Naive B cell (primary cell): ENCODE data around the gene MAN1A1. TPM values are rescaled to one million over a fixed set of nuclear protein-coding genes. Genes with fewer than 3 reads are reported as not detected.

Source experiments
- ATAC-seq, 2 donors: fragments of 150-1000 bp; cut with Tn5 transposase; 2 replicates each; pipeline ENCODE4 v1.10.0; 2021; ENCODE audit warnings: low read depth in 2 of 2, mild to moderate bottlenecking in 2 of 2, moderate library complexity in 2 of 2
- DNase-seq: peaks from one replicate; pipeline ENCODE4 v3.0.0; 2022
- H3K27ac Mint-ChIP-seq, 6 donors: one replicate each; pipeline ENCODE4 v1.8.0; 2020 to 2022; ENCODE audit warnings: mild to moderate bottlenecking in 6 of 6, mixed read lengths in 6 of 6, moderate library complexity in 5 of 6, inconsistent platforms in 2 of 6
- H3K27me3 Mint-ChIP-seq, 3 donors: one replicate each; pipeline ENCODE4 v1.8.0; 2021 to 2022; ENCODE audit warnings: mixed read lengths in 3 of 3, mild to moderate bottlenecking in 1 of 3
- H3K36me3 Mint-ChIP-seq, 2 donors: one replicate each; pipeline ENCODE4 v1.8.0; 2020 to 2022; ENCODE audit warnings: mixed read lengths in 2 of 2, inconsistent platforms in 1 of 2, mild to moderate bottlenecking in 1 of 2
- H3K4me1 Mint-ChIP-seq, 3 donors: one replicate each; pipeline ENCODE4 v1.8.0; 2020 to 2022; ENCODE audit warnings: mixed read lengths in 3 of 3, inconsistent platforms in 1 of 3, mild to moderate bottlenecking in 1 of 3, moderate library complexity in 1 of 3
- H3K4me3 Mint-ChIP-seq, 8 donors: one replicate each; pipeline ENCODE4 v1.8.0; 2020 to 2022; ENCODE audit warnings: mild to moderate bottlenecking in 8 of 8, mixed read lengths in 8 of 8, moderate library complexity in 8 of 8, inconsistent platforms in 2 of 8
- H3K9me3 Mint-ChIP-seq, 7 donors: one replicate each; pipeline ENCODE4 v1.8.0; 2020 to 2022; ENCODE audit warnings: mixed read lengths in 7 of 7, mild to moderate bottlenecking in 5 of 7, inconsistent platforms in 2 of 7, moderate library complexity in 1 of 7
- polyA plus RNA-seq, 6 donors: library from polyadenylated mRNA; unstranded; fragments of 300-500 nt; fragmentation: Illumina TruSeq; gene quantifications; one replicate each; pipeline ENCODE4 v1.2.3, GENCODE V29; 2021; ENCODE audit warnings: low read depth in 6 of 6

The MAN1A1 gene
- polyA plus RNA-seq, 6 donors from 2014 or later, result 14.2 to 23.1 (median 19.0) TPM

DNA sequence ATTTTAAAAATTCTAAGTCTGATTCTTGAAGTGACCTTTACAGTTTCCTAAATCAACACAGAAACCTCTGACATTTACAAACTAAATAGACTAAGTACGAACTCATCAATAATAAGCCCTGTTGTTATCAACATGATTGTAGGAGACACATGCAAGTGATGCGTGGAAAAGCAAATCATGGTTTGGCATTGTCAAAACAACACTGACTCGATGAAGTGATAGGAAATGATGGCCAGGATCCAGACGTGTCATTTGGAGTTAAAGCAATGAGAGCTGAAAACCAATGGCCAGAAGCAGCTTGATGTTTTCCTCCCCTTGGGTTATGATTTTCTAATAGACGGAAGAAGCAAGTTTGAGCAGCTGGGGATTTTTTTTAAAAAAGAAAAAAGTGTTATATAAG, 153.7 kb downstream of the MAN1A1 start:
- no peak for DNase-seq
- no peaks in the 10 kb centered on the region for H3K9me3 Mint-ChIP-seq
- H3K4me1 Mint-ChIP-seq, result no peaks in the 10 kb centered on the region
- no peak overlapping the region for H3K4me3 Mint-ChIP-seq
- H3K27ac Mint-ChIP-seq, result no peak overlapping the region
- H3K27me3 Mint-ChIP-seq, result no peaks in the 10 kb centered on the region
- ATAC-seq, result no peak
- peaks cover 30 to 34% of the 10 kb centered on the region in 2 donors for H3K36me3 Mint-ChIP-seq

DNA sequence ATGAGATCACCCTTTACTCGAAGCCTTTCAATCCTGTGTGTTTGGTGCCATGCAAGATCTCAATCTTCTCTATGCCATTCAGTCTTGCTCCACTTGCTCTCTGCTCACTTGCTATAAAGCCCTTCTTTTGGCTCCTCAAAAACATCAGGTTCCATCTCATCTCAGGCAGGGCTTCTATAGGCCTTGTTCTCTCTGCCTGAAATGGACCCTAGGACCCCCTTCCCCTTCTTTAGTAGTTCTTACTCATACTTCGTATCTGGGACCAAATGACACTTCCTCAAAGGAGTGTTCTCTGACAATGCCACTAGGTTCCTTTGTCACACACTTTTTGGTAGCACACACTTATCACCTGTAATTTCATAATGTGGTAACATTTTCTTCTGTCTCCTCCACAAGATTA, 154.4 kb downstream of the MAN1A1 start:
- Mint-ChIP-seq H3K9me3 (no peaks in the 10 kb centered on the region), H3K27me3 (no peaks in the 10 kb centered on the region), H3K4me3 (no peak overlapping the region), H3K27ac (no peak overlapping the region), H3K4me1 (no peaks in the 10 kb centered on the region), H3K36me3 (peaks cover 26 to 35% of the 10 kb centered on the region in 2 donors)
- no peak for ATAC-seq
- DNase-seq, result no peak

DNA sequence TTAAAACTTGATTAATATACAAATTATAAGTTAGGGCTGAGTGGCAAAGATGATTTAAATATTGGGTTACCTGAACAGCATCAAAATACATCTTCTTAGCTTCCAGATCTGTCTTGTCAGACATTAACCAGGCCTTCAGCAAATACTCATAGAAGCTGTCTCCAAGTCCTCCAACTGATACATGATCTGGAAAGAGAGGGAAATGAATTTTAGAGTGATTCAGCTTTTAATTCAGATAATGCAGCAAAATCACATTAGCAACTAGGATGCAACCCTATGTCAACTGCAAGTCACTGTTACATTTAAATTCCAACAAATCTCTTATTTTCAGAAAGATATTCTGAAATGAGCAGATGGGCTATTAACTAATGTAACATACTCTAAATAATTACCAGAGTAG, 155.9 kb downstream of the MAN1A1 start:
- Mint-ChIP-seq H3K9me3 (no peaks in the 10 kb centered on the region), H3K27me3 (no peaks in the 10 kb centered on the region), H3K36me3 (peaks cover 26 to 40% of the 10 kb centered on the region in 2 donors), H3K4me3 (no peak overlapping the region), H3K27ac (no peak overlapping the region), H3K4me1 (no peaks in the 10 kb centered on the region)
- ATAC-seq, result no peak
- DNase-seq, result no peak

DNA sequence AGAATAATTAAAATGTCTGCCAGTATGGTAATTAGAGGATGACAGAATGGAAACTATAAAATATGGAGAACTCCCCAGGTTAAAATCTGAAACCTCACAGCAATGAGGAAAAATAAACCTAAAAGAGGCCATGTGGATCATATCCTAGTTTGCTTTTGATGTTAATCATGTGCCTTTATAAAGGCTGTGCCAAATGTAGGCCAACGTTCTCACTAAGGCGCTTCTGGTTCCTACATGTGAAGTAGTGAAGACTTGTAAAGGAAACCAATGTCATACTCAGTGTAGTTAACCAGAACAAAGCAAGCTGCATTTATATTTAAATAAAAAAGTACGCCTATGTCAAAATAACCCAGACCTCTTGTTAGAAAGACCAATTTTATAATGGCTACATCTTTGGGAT, 157.4 kb downstream of the MAN1A1 start:
- DNase-seq (no peak), ATAC-seq (no peak)
- no peaks in the 10 kb centered on the region for H3K4me1 Mint-ChIP-seq
- no peak overlapping the region for H3K4me3 Mint-ChIP-seq
- H3K27me3 Mint-ChIP-seq, result no peaks in the 10 kb centered on the region
- no peaks in the 10 kb centered on the region for H3K9me3 Mint-ChIP-seq
- H3K36me3 Mint-ChIP-seq, result peaks cover 21 to 41% of the 10 kb centered on the region in 2 donors
- H3K27ac Mint-ChIP-seq, result no peak overlapping the region

DNA sequence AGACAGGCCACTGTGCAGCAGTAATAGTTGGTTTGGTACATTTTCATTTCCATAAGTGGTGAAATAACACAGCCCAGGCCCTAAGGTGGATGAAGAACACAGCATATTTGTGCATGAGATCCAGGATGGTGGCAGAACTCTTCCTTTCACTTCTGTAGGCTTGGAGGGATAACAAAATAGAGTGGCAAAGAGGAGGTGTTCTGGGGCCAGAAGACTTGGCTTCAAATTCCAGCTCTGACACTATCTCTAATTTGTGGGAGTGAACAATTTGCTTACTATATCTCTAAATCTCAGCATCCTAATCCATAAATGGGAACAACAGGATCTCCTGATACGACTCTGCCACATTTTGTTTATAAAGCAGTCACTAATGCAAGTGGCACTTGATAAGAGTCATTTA, 159.4 kb downstream of the MAN1A1 start:
- H3K27ac Mint-ChIP-seq, result peak overlapping the region in 1 of 6 donors; percentile 9
- no peaks in the 10 kb centered on the region for H3K4me1 Mint-ChIP-seq
- no peak overlapping the region for H3K4me3 Mint-ChIP-seq
- H3K27me3 Mint-ChIP-seq, result no peaks in the 10 kb centered on the region
- no peaks in the 10 kb centered on the region for H3K9me3 Mint-ChIP-seq
- no peak for ATAC-seq
- H3K36me3 Mint-ChIP-seq, result peaks cover 24 to 37% of the 10 kb centered on the region in 2 donors
- DNase-seq, result no peak

DNA sequence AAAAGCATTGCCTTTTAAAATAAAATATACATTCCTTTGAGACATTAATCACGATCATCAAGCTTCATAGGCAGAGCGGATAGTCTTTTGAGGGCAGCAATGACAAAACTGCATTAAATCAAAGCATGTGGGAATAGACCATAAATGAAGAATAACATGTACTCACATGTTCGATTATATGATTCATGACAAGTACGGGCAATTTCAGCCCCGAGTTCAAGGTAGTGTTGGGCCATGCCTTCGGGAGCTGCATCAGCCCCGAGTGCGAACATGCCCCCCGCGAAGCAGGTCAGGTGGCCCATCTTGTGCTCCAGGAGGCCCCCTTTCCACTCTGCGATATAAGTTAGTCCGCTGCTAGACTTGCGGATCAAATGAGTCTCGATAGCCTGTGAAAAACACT, 160.1 kb downstream of the MAN1A1 start:
- Mint-ChIP-seq H3K36me3 (peaks cover 20 to 37% of the 10 kb centered on the region in 2 donors), H3K4me1 (no peaks in the 10 kb centered on the region), H3K9me3 (no peaks in the 10 kb centered on the region), H3K4me3 (no peak overlapping the region), H3K27me3 (no peaks in the 10 kb centered on the region), H3K27ac (no peak overlapping the region)
- ATAC-seq, result no peak
- DNase-seq, result no peak

DNA sequence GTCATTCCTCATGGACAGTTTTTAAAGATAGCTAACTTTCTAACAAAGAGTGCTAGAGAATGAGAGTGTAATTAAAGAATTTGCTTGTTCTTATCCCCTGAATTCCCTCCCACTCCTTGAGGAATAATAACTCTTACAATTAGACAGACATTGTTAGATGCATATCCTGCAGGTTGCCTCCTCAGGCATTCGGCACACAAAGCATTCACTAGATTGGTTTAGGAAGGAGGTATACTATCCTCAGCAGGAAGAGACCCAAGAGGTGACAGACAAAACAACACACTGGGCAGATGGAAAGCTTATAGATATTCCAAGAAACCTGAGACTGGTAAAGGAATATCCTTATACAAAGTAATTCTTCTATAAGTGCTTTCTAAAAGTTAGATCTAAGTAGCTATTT, 162.0 kb downstream of the MAN1A1 start:
- Mint-ChIP-seq H3K27ac (no peak overlapping the region), H3K27me3 (no peaks in the 10 kb centered on the region), H3K4me3 (no peak overlapping the region), H3K9me3 (no peaks in the 10 kb centered on the region), H3K36me3 (peaks cover 12 to 34% of the 10 kb centered on the region in 2 donors), H3K4me1 (no peaks in the 10 kb centered on the region)
- ATAC-seq (no peak), DNase-seq (no peak)

DNA sequence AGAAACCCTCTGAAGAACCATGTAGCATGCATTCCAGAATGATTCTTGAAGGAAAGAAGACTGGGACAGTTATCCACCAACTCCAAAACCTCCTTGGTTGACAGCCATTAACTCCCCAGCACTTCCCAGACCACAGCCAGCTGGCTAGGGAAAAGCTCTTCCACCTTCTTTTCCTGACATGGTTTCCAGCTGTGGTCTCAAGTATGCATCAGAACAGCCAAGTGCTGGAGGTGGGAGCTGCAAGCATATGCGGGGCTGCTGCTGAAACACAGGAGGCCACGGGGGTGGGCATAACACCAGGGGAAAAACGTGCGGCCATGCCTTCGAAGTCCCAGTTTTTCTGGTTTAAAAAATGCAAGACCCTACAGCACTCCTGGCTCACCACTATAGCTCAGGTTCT, 163.1 kb downstream of the MAN1A1 start:
- ATAC-seq, result no peak
- Mint-ChIP-seq H3K9me3 (no peaks in the 10 kb centered on the region), H3K27ac (no peak overlapping the region), H3K4me3 (no peak overlapping the region), H3K36me3 (peaks cover 12 to 42% of the 10 kb centered on the region in 2 donors), H3K27me3 (no peaks in the 10 kb centered on the region), H3K4me1 (no peaks in the 10 kb centered on the region)
- DNase-seq, result no peak

DNA sequence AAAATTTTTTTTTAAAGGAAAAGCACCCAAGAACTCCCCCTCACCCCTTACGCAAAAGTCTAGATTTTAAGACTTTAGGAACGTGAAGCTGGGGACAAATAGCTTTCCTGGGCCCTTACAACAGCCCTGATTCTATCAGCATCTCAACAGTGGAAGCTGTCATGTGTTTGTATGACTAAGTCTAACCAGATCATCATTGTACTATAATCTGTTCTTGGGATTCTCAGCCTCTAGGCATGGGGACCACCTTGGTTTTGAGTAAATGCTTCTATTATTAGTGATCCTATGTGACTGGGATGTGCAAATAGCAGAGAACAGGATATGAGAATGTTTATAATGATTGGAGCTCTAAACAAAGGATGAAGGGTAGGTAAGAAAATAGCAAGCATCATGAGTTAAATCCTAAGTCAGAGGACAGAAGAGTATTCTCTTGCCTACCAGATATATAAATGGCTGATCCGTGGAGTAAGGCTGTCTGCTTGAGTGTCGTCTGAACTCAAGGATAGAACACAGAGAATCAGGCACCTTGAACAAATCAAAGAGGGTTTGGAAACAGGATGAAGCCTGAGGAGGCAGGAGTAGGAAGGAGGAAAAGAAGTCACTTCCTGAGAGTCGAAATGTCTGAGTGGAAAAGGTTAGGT, 165.4 kb downstream of the MAN1A1 start:
- Mint-ChIP-seq H3K27me3 (no peaks in the 10 kb centered on the region), H3K4me3 (no peak overlapping the region), H3K27ac (peak overlapping the region in 1 of 6 donors; percentile 1), H3K9me3 (no peaks in the 10 kb centered on the region), H3K36me3 (peaks cover 12 to 47% of the 10 kb centered on the region in 2 donors), H3K4me1 (no peaks in the 10 kb centered on the region)
- no peak for DNase-seq
- ATAC-seq, result no peak

DNA sequence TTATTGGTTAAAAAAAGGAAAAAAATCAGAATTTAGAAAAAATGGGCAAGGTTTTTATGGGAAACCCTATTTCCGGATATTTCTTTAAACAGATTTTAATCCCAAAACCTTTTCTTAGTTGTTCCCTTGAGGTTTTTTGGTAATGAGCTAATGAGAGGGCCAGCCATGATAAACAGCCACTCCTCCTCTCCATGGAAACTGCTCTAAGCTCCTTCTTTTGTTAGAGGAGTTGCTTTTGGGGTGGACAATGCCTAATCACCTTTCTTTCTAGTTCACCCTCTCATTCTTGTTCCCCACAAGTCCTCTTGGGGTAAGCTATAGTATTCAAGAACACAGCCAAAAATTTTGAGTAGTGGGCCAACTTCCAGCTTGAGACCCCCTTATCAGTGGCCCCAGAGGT, 166.1 kb downstream of the MAN1A1 start:
- Mint-ChIP-seq H3K36me3 (peaks cover 12 to 45% of the 10 kb centered on the region in 2 donors), H3K27ac (no peak overlapping the region), H3K4me1 (no peaks in the 10 kb centered on the region), H3K9me3 (no peaks in the 10 kb centered on the region), H3K27me3 (no peaks in the 10 kb centered on the region), H3K4me3 (no peak overlapping the region)
- DNase-seq (no peak), ATAC-seq (no peak)

DNA sequence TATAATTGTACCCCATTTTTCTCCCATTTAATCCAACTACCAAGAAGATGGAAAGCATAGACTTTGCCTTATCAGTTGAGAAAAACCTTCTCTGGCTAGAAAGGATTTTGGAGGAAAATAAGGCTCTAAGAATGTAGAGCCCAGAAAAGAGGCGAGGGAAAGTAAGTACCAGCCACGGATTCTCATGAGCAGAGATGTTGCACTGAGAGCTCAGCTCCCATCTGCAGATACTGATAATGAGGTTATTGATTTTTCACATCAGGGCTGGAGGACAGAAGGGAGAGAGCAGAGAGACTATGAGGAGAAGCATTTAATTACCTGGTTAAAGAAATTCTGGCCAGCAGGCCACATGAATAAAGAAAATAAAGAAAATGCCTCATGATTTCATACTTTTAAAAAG, 166.7 kb downstream of the MAN1A1 start:
- DNase-seq (no peak), ATAC-seq (no peak)
- no peaks in the 10 kb centered on the region for H3K27me3 Mint-ChIP-seq
- H3K27ac Mint-ChIP-seq, result no peak overlapping the region
- H3K4me3 Mint-ChIP-seq, result no peak overlapping the region
- H3K9me3 Mint-ChIP-seq, result no peaks in the 10 kb centered on the region
- peaks cover 12 to 45% of the 10 kb centered on the region in 2 donors for H3K36me3 Mint-ChIP-seq
- no peaks in the 10 kb centered on the region for H3K4me1 Mint-ChIP-seq

DNA sequence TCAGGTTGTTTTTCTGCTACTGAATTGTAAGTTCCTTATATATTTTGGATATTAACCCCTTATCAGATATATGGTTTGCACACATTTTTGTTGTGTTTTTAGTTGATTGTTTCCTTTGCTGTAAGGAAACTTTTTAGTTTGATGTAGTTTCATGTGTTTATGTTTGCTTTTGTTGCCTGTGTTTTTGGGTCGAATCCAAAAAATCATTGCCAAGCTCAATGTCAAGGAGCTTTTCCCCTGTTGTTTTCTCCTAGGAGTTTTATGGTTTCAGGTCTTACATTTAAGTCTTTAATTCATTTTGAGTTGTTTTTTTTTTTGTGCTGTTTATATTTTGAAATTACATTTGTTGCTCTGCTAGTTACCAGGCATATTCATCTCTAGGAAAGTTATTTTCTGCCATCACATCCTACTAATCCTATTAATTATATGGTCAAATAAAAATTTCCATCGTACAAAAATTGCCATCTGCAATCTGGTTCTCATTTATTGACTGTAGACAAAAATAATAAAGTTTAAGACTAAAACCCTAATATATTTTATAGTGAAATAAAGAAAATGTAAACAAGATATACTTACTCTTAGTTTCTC, 167.3 kb downstream of the MAN1A1 start:
- Mint-ChIP-seq H3K36me3 (peaks cover 12 to 40% of the 10 kb centered on the region in 2 donors), H3K27ac (no peak overlapping the region)

DNA sequence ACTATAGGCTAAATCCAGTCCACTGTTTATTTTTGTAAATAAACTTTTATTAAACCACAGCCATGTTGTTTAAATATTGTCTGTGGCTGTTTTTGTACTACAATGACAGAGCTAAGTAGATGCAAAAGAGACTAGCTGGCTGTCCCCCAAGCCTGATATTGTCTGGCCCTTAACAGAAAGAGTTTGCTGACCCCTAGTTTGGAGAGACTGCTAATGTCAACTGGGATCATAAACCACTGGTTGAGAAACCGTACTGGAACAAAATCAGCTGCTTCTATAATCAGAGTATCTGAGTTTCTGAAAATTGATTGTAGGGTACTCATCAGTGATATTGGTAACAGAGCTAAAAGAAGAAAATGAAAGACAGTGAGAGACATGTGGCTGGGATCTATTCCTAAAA, 168.5 kb downstream of the MAN1A1 start:
- Mint-ChIP-seq H3K4me3 (no peak overlapping the region), H3K4me1 (no peaks in the 10 kb centered on the region), H3K27ac (no peak overlapping the region), H3K27me3 (no peaks in the 10 kb centered on the region), H3K36me3 (peaks cover 7 to 32% of the 10 kb centered on the region in 2 donors), H3K9me3 (no peaks in the 10 kb centered on the region)
- no peak for ATAC-seq
- no peak for DNase-seq

More for the DNA sequence above, 167.3 kb downstream of the MAN1A1 start:
- Mint-ChIP-seq H3K4me3 (no peak overlapping the region), H3K9me3 (no peaks in the 10 kb centered on the region), H3K27me3 (no peaks in the 10 kb centered on the region), H3K4me1 (no peaks in the 10 kb centered on the region)
- ATAC-seq (no peak), DNase-seq (no peak)

DNA sequence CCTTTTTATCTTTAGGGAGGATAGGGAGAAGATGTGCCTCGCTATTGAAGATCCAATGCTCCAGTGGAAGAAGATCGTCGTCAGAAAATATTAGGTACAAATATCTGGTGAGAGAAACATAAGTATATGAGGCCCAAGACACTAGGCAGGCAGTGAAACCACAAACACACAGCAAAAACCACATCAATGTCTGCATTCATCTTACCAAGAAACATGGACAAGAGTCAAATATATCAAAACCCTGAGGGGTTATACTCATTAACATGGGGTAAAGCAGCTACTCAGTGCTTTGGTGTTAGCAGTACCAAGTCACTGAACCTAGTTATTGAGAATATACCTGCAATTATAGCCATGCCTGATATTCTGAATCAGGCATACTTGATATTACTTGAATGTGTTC, 169.7 kb downstream of the MAN1A1 start:
- H3K36me3 Mint-ChIP-seq, result peaks cover 0 to 28% of the 10 kb centered on the region in 2 donors
- no peaks in the 10 kb centered on the region for H3K4me1 Mint-ChIP-seq
- no peak overlapping the region for H3K27ac Mint-ChIP-seq
- no peaks in the 10 kb centered on the region for H3K27me3 Mint-ChIP-seq
- ATAC-seq (no peak), DNase-seq (no peak)
- no peaks in the 10 kb centered on the region for H3K9me3 Mint-ChIP-seq
- no peak overlapping the region for H3K4me3 Mint-ChIP-seq
